HCT116 (cell line): ENCODE measurements around the gene ARHGAP8. TPM values are rescaled to one million over a fixed set of nuclear protein-coding genes. Genes with fewer than 3 reads are reported as not detected.

Source experiments
- ATAC-seq: fragments of 200-7000 bp; cut with Tn5 transposase; 2 replicates; pipeline ENCODE4 v1.9.1; 2020; ENCODE audit warnings: mild to moderate bottlenecking, moderate library complexity
- BruUV-seq: library from RNA; stranded (reverse); fragments of 400-500 nt; replicated peaks from 2 replicates; lab custom pipeline; 2021; lab: Mats Ljungman, UMichigan
- CTCF ChIA-PET: fragments of 300-600 bp; sonication (Branson Sonifier 250); formaldehyde crosslinking; loops from one replicate; lab custom pipeline; 2021; ENCODE audit warnings: antibody characterized with exemption; lab: Charles Lee
- POLR2A ChIA-PET: fragments of 300-600, 350-600 bp; sonication (Branson Sonifier 250); formaldehyde crosslinking; loops from one replicate; lab custom pipeline; 2021; ENCODE audit warnings: antibody characterized with exemption; lab: Charles Lee
- RAD21 ChIA-PET, 2 experiments: fragments of 300-600 bp; sonication (Branson Sonifier 250); formaldehyde crosslinking; loops; one replicate each; lab custom pipeline; 2023; ENCODE audit warnings: low total read pairs in 2 of 2; ENCODE audit not compliant: uncharacterized antibody in 2 of 2, unreplicated experiment in 2 of 2, low non-redundant PET in 1 of 2; lab: Charles Lee
- DNase-seq: peaks from one replicate; pipeline ENCODE4 v3.0.0-alpha.2; 2010; ENCODE audit warnings: low read depth, low spot score
- H2AFZ ChIP-seq: fragments of 200-600 bp; shearing (Covaris generic), sonication (generic); 2 replicates; pipeline ENCODE4 v1.6.1; 2017; ENCODE audit warnings: low read depth, mixed run types, mixed read lengths, antibody characterized with exemption, low read length; ENCODE audit not compliant: poor library complexity, severe bottlenecking
- H3K27ac ChIP-seq: 2 replicates; pipeline ENCODE4 v1.5.1; 2012; ENCODE audit warnings: low read depth, low read length
- H3K27me3 ChIP-seq: fragments of 200-600 bp; sonication (generic); 2 replicates; pipeline ENCODE4 v1.6.1; 2016; ENCODE audit warnings: mixed run types, low read length, mixed read lengths; ENCODE audit not compliant: insufficient read depth
- H3K36me3 ChIP-seq, 2 experiments: fragments of 200-500 bp in 1 of 2; fragments of 200-600 bp in 1 of 2; sonication (Bioruptor generic) in 1 of 2; sonication (generic) in 1 of 2; 2 replicates each; pipeline versions ENCODE4 v1.5.1 to v1.6.1; 2014 to 2016; ENCODE audit warnings: low read length in 2 of 2, inconsistent platforms in 1 of 2, mixed read lengths in 1 of 2, mixed run types in 1 of 2; ENCODE audit not compliant: insufficient read depth in 2 of 2, control insufficient read depth in 1 of 2
- H3K4me1 ChIP-seq, 2 experiments: fragments of 200-600 bp in 1 of 2; sonication (generic) in 1 of 2; 2 replicates each; pipeline versions ENCODE4 v1.5.1 to v1.6.1; 2012 to 2017; ENCODE audit warnings: low read length in 2 of 2, inconsistent platforms in 1 of 2, mild to moderate bottlenecking in 1 of 2, mixed read lengths in 1 of 2, mixed run types in 1 of 2, moderate library complexity in 1 of 2; ENCODE audit not compliant: insufficient read depth in 2 of 2, control insufficient read depth in 1 of 2
- H3K4me2 ChIP-seq: fragments of 200-600 bp; sonication (generic); 2 replicates; pipeline ENCODE4 v1.6.1; 2017; ENCODE audit warnings: mixed run types, low read length, mixed read lengths
- H3K4me3 ChIP-seq, 2 experiments: fragments of 200-600 bp in 1 of 2; sonication (generic) in 1 of 2; replicated peaks in 1 of 2; 2 replicates each; pipeline ENCODE4 v1.5.1; 2011 to 2016; ENCODE audit warnings: low read length in 2 of 2, control low read depth in 1 of 2, low read depth in 1 of 2, mild to moderate bottlenecking in 1 of 2, mixed read lengths in 1 of 2, mixed run types in 1 of 2
- H3K79me2 ChIP-seq: fragments of 200-600 bp; sonication (generic); 2 replicates; pipeline ENCODE4 v1.6.1; 2017; ENCODE audit warnings: mild to moderate bottlenecking, mixed run types, low read length, moderate library complexity, mixed read lengths; ENCODE audit not compliant: insufficient read depth
- H3K9ac ChIP-seq: fragments of 200-600 bp; sonication (generic); 2 replicates; pipeline ENCODE4 v1.6.1; 2016; ENCODE audit warnings: low read length, mixed read lengths
- H3K9me2 ChIP-seq: fragments of 200-600 bp; sonication (generic), shearing (Covaris generic); 2 replicates; pipeline ENCODE4 v1.6.1; 2017; ENCODE audit warnings: mixed run types, mild to moderate bottlenecking, moderate library complexity; ENCODE audit not compliant: insufficient read depth
- H3K9me3 ChIP-seq, 2 experiments: fragments of 200-500 bp in 1 of 2; fragments of 200-600 bp in 1 of 2; sonication (Bioruptor generic) in 1 of 2; sonication (generic) in 1 of 2; 2 replicates each; pipeline ENCODE4 v1.6.1; 2014 to 2017; ENCODE audit warnings: low read length in 2 of 2, mixed read lengths in 2 of 2, inconsistent platforms in 1 of 2, low read depth in 1 of 2, mild to moderate bottlenecking in 1 of 2, mixed run types in 1 of 2, moderate library complexity in 1 of 2; ENCODE audit not compliant: control insufficient read depth in 1 of 2, insufficient read depth in 1 of 2
- H4K20me1 ChIP-seq: fragments of 200-600 bp; sonication (generic), shearing (Covaris generic); 2 replicates; pipeline ENCODE4 v1.6.1; 2017; ENCODE audit warnings: mixed run types, mild to moderate bottlenecking, moderate library complexity; ENCODE audit not compliant: insufficient read depth
- ATF3 ChIP-seq: IDR thresholded peaks from 2 replicates; pipeline ENCODE4 v1.6.1; 2012
- CEBPB ChIP-seq: IDR thresholded peaks from 2 replicates; pipeline ENCODE4 v1.6.1; 2012; ENCODE audit warnings: low read depth
- EGR1 ChIP-seq: IDR thresholded peaks from 2 replicates; pipeline ENCODE4 v1.6.1; 2012; ENCODE audit warnings: low read depth
- EZH2 ChIP-seq: fragments of 200-600 bp; sonication (generic); IDR thresholded peaks from 2 replicates; pipeline ENCODE4 v1.6.1; 2017; ENCODE audit warnings: antibody characterized with exemption, mixed run types
- POLR2A ChIP-seq: IDR thresholded peaks from 2 replicates; pipeline ENCODE4 v1.7.0; 2011; ENCODE audit warnings: borderline replicate concordance; ENCODE audit not compliant: insufficient read depth, insufficient read length; ENCODE audit errors: extremely low read depth
- REST ChIP-seq: IDR thresholded peaks from 2 replicates; pipeline ENCODE4 v1.6.1; 2012; ENCODE audit warnings: low read depth
- SIN3A ChIP-seq: IDR thresholded peaks from 2 replicates; pipeline ENCODE4 v1.6.1; 2012; ENCODE audit warnings: low read depth
- SP1 ChIP-seq: IDR thresholded peaks from 2 replicates; pipeline ENCODE4 v1.6.1; 2012; ENCODE audit warnings: low read depth
- TCF7L2 ChIP-seq: IDR thresholded peaks from 2 replicates; pipeline ENCODE4 v1.7.0; 2011; ENCODE audit warnings: borderline replicate concordance, inconsistent platforms; ENCODE audit not compliant: insufficient read depth, insufficient read length; ENCODE audit errors: extremely low read depth
- YY1 ChIP-seq: IDR thresholded peaks from 2 replicates; pipeline ENCODE4 v1.6.1; 2011; ENCODE audit warnings: low read length, low read depth, moderate library complexity, mild to moderate bottlenecking; ENCODE audit not compliant: insufficient replicate concordance; ENCODE audit errors: extremely low read depth
- ZBTB33 ChIP-seq: IDR thresholded peaks from 2 replicates; pipeline ENCODE4 v1.6.1; 2011; ENCODE audit warnings: mild to moderate bottlenecking, low read length, moderate library complexity; ENCODE audit not compliant: insufficient replicate concordance; ENCODE audit errors: extremely low read depth
- ZNF274 ChIP-seq: fragments of 200-500 bp; sonication (Bioruptor generic); IDR thresholded peaks from 2 replicates; pipeline ENCODE4 v1.6.1; 2014; ENCODE audit warnings: mild to moderate bottlenecking, low read depth, low read length, inconsistent platforms
- intact Hi-C: fragments of 100-400 bp; cut with micrococcal nuclease; formaldehyde crosslinking; loops from 2 replicates; pipeline ENCODE4 v1.10.0; 2022
- total RNA-seq: library from RNA; stranded (reverse); gene quantifications from one replicate; pipeline ENCODE4 v1.2.1, GENCODE V29; 2021; ENCODE audit not compliant: unreplicated experiment

ARHGAP8 gene
- total RNA-seq, 1 experiment from 2014 or later, result 67.5 TPM

DNA sequence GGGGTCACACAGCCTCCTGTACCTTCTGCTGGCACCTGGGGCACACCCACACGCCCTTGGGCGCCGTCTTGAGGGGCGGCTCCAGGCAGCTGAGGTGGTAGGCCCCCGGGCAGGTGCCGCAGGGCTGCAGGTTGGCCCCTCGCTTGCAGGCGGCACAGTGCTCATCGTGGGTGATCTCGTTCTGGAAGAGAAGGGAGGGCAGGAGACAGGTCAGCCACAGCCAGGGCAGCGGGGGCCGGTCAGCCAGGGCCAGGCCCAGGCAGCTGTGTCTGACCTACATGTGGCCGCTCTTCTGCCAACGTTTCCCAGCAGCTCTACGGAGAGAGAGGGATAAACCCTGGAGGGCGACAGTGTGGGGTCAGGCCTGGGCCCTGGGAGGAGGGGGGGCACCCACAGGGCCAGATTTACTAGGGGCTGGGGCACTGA, 135.6 kb downstream of the ARHGAP8 start:
- no peak for DNase-seq
- H3K9me2 ChIP-seq, result no peaks in the 10 kb centered on the region
- no peaks in the 10 kb centered on the region for H3K79me2 ChIP-seq
- intact Hi-C loops, result no loop called here
- no peaks in the 10 kb centered on the region for H3K27me3 ChIP-seq
- H3K27ac ChIP-seq, result no peak overlapping the region
- POLR2A ChIA-PET, result no interaction called here
- H4K20me1 ChIP-seq, result no peaks in the 10 kb centered on the region
- H3K9ac ChIP-seq, result no peak overlapping the region
- no peak overlapping the region for H3K4me2 ChIP-seq
- peaks cover 0 to 5% of the 10 kb centered on the region in 2 experiments; a peak in 2 of 4 replicates for H3K4me1 ChIP-seq
- no peaks in the 10 kb centered on the region for H3K36me3 ChIP-seq
- no peak overlapping the region for H2AFZ ChIP-seq
- no peak overlapping the region for H3K4me3 ChIP-seq
- no TSS peak for BruUV-seq
- no peaks in the 10 kb centered on the region for H3K9me3 ChIP-seq
- TF ChIP-seq REST (no peak), YY1 (no peak), SIN3A (no peak), SP1 (no peak), TCF7L2 (no peak), EGR1 (no peak), EZH2 (no peak), ZNF274 (no peak), POLR2A (no peak), ATF3 (no peak), ZBTB33 (no peak), CEBPB (no peak)
- TF ChIP-seq, all 23 proteins: peak for 0
- no peak for ATAC-seq
- CTCF ChIA-PET, result no interaction called here
- RAD21 ChIA-PET, result no interaction called here
